Measurements from ENCODE around the gene LRRC8E. TPM values are rescaled to one million over a fixed set of nuclear protein-coding genes. Genes with fewer than 3 reads are reported as not detected.

Gene LRRC8E
- total RNA-seq, 1 experiment from 2014 or later, result 18.1 TPM

DNA sequence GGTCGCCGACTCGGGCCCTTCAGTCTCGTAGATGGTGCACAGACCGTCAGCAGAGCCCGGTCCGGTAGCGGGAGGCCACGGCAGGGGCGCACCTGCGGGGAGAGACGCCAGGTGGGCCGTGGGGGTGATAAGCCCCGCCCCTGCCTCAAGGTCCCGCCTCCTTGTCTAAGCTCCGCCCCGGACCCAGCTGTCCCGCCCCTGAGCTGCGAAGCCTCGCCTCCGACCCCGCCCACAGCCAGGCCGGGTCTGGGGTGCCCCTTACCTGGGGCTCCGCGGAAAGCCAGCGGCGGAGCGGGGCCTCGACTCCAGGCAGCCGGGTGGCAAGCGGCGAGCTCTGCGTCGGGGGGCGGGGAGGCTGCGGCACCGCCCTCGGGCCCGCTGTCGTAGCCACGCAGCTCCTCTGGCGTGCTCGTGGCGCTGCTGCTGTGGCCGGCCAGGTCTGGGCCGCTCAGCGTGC lies 18.8 kb upstream of the LRRC8E start:
- POLR2A ChIA-PET, result interaction anchor here (1.0 to 2.2 kb wide), 9 partner anchors 16 to 51 kb away, joined by 3 to 33 read pairs (median 4); partner anchors contain the start of genes LRRC8E, MAP2K7 and SNAPC2
- Histone ChIP-seq H3K27me3 (ENCODE audit: insufficient read depth, low read length) (no peaks in the 10 kb centered on the region), H3K27ac (ENCODE audit: low read depth, low read length) (peak overlapping the region; percentile 86), H3K9me3 (ENCODE audit: control insufficient read depth in 1 of 2, insufficient read depth in 1 of 2, low read depth in 1 of 2, low read length in 2 of 2) (no peaks in the 10 kb centered on the region), H3K36me3 (ENCODE audit: control insufficient read depth in 1 of 2, insufficient read depth in 2 of 2, low read length in 2 of 2) (no peaks in the 10 kb centered on the region), H4K20me1 (ENCODE audit: insufficient read depth) (no peaks in the 10 kb centered on the region), H2AFZ (ENCODE audit: low read depth, low read length, poor library complexity, severe bottlenecking) (no peak overlapping the region), H3K79me2 (ENCODE audit: insufficient read depth, low read length) (no peaks in the 10 kb centered on the region), H3K4me3 (replicated peaks in 1 of 2; ENCODE audit: low read depth in 1 of 2, low read length in 2 of 2) (peak overlapping the region; percentile 39 to 58), H3K9ac (ENCODE audit: low read length) (peak overlapping the region; percentile 61), H3K9me2 (ENCODE audit: insufficient read depth) (no peaks in the 10 kb centered on the region), H3K4me2 (ENCODE audit: low read length) (peak overlapping the region; percentile 85), H3K4me1 (ENCODE audit: control insufficient read depth in 1 of 2, insufficient read depth in 2 of 2, low read length in 2 of 2) (peaks cover 26 to 71% of the 10 kb centered on the region in 2 experiments)
- BruUV-seq (replicated peaks), result no TSS peak
- intact Hi-C loops (cut with micrococcal nuclease), result no loop called here
- CTCF ChIA-PET, result interaction anchor here (0.6 to 2.2 kb wide), 25 partner anchors 8 to 767 kb away, joined by 3 to 41 read pairs (median 6); partner anchors contain the start of genes LRRC8E, MAP2K7, RAB11B and SNAPC2
- DNase-seq (ENCODE audit: low read depth, low spot score), result no peak
- ATAC-seq, result peak; percentile 55
- TF ChIP-seq POLR2AphosphoS5 (IDR thresholded peaks at IDR 0.05; ENCODE audit: low read depth, low read length) (peak; percentile 7; the same call in 1 of the 2 replicates), ZFX (IDR thresholded peaks at IDR 0.05) (0 out of 2 replicates have a peak, but pooled peaks have one; percentile 13), JUND (IDR thresholded peaks at IDR 0.05) (no peak), SP1 (IDR thresholded peaks at IDR 0.05; ENCODE audit: low read depth) (no peak), SRF (IDR thresholded peaks at IDR 0.05; ENCODE audit: low read depth) (no peak), YY1 (IDR thresholded peaks at IDR 0.05; ENCODE audit: extremely low read depth, insufficient replicate concordance, low read depth, low read length) (no peak)
- TF ChIP-seq, protein P1, sequence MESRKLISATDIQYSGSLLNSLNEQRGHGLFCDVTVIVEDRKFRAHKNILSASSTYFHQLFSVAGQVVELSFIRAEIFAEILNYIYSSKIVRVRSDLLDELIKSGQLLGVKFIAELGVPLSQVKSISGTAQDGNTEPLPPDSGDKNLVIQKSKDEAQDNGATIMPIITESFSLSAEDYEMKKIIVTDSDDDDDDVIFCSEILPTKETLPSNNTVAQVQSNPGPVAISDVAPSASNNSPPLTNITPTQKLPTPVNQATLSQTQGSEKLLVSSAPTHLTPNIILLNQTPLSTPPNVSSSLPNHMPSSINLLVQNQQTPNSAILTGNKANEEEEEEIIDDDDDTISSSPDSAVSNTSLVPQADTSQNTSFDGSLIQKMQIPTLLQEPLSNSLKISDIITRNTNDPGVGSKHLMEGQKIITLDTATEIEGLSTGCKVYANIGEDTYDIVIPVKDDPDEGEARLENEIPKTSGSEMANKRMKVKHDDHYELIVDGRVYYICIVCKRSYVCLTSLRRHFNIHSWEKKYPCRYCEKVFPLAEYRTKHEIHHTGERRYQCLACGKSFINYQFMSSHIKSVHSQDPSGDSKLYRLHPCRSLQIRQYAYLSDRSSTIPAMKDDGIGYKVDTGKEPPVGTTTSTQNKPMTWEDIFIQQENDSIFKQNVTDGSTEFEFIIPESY (IDR thresholded peaks at IDR 0.05; ENCODE audit: extremely low read depth, insufficient replicate concordance, low read length), result no peak
- RAD21 ChIA-PET (ENCODE audit: low non-redundant PET in 1 of 2, low total read pairs in 2 of 2, uncharacterized antibody in 2 of 2, unreplicated experiment in 2 of 2), result interaction anchor here (1.6 to 1.8 kb wide), 3 partner anchors 16 to 301 kb away, joined by 3 to 7 read pairs (median 5); partner anchors contain the start of gene SNAPC2 (in 1 of the 2)

Data from HCT116 (cell line).